GM18951 (cell line): ENCODE measurements around the gene ATRIP.

Source experiments
- POLR2A ChIP-seq: IDR thresholded peaks from 4 replicates; pipeline ENCODE4 v1.6.1; 2011; ENCODE audit warnings: mild to moderate bottlenecking; ENCODE audit not compliant: insufficient read length, insufficient read depth; ENCODE audit errors: extremely low read depth
- in situ Hi-C: fragments of 300-500 bp; cut with MboI; formaldehyde crosslinking; loops from one replicate; pipeline ENCODE4 v1.12.0; 2022; ENCODE audit warnings: low sequenced_read_pairs, mixed read lengths, inconsistent platforms; ENCODE audit not compliant: unreplicated experiment

Gene ATRIP

DNA sequence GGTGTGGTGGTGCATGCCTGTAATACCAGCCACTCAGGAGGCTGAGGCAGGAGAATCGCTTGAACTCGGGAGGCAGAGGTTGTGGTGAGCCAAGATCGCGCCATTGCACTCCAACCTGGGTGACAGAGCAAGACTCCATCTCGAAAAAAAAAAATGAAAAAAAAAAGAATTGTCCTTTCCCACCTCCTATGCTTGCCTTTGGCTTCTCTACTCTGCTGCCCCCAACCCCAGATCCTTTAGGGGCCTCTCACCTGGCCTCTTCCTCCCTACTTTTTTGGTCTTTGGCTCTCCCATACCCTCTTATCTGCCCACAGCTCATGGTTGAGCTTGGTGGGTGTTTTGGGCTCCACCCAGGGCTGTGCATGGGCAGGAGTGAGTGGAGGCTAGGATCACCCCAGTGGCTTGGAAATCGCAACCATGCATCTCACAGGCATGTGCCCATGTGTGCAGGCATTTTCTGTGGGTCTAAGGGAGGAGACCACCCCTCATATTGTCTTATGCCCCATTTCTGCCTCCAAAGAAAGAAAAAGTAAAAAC lies 59.5 kb downstream of the ATRIP start:
- no peak for TF ChIP-seq POLR2A

DNA sequence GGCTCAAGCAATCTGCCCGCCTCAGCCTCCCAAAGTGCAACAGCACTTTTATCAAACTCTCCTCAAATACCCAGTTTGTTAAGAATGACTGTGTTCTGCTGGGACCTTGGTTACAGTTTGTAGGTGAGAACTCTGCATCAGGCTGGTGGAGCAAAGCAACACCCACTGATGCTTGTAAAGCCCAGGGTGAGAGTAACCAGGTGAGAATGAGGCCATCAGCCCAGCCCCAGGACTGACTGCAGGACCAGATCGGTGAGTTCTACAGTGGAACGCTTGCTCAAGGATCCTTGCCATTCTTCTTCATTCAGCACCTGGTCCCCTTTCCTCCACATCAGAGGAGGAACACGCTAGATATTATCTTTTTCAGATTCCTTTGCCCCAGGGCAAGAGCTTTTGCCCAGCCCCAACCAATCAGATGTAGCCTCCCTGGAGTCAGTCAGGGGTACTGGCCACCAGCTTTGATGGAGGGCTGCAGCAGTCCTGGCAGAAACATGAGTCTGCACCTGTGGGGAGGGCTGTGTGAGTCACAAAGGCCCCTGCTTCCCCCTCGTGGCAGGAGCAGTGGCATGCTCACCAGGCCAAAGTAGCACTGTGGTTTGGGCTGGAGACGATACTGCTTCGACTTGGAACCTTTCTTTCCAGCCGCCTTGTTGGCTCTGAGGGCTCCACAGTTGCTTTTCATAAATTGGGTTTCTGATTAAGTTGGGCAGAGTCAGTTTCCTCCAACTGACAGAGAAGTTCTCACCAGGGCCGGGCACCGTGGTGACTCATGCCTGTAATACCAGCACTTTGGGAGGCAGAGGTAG lies 60.9 kb downstream of the ATRIP start:
- no peak for TF ChIP-seq POLR2A
- in situ Hi-C loops, result no loop called here

More for the DNA sequence above, 59.5 kb downstream of the ATRIP start:
- in situ Hi-C loops, result no loop called here

DNA sequence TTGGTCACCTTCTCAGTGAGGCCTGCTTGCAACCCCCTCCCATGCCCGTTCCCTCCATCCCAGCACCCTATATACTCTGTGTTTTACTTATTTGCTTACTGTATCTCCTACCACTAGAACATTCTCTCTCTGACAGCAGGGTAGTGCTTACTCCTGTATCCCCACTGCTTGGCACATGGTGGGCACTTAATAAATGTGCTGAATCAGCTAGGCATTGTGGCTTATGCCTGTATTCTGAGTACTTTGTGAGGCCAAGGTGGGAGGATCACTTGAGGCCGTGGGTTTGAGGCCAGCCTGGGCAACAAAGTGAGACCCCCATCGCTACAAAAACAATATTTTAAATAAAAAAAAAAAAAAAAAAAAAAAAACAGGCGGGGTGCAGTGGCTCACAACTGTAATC lies 65.0 kb downstream of the ATRIP start:
- in situ Hi-C loops, result no loop called here

DNA sequence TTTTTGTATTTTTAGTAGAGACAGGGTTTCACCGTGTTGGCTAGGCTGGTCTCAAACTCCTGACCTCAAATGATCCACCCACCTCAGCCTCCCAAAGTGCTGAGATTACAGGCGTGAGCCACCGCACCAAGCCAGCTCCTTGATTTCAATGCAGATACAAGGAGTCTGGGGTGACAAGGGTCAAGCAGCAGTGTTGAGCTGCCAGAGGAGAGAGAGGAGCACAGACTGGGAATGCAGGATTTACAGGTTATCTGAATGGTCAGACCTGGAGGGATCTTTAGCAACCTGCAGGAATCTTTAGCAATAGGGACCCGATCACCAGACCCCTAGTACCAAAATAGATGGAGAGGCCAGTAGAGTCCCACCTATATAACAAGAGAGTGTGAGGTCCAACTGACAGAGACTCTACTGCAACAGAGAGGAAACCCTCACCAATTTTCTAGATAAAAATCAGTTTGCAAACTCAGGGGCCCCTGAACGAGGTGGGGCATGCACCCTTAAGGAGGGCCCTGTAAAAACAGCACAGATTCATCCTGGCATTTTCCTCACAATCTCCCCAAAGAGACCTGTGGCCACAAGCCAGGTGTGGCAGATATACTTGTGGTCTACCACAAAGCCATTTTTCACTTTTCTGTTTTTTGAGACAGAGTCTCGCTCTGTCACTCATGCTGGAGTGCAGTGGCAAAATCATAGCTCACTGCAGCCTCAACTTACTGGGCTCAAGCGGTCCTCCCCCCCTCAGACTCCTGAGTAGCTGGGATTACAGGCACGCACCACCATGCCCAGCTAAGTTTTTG lies 68.1 kb downstream of the ATRIP start:
- TF ChIP-seq POLR2A, result no peak
- in situ Hi-C loops, result no loop called here

More for the DNA sequence above, 65.0 kb downstream of the ATRIP start:
- no peak for TF ChIP-seq POLR2A
